Glomerular endothelial cell (primary cell): ENCODE data around the gene ITM2C. TPM values are rescaled to one million over a fixed set of nuclear protein-coding genes. Genes with fewer than 3 reads are reported as not detected.

Experiments used
- DNase-seq: peaks from one replicate; pipeline ENCODE4 v3.0.0-alpha.2; 2011; ENCODE audit warnings: low read depth, low spot score; ENCODE audit errors: extremely low read depth
- total RNA-seq: library from RNA; depleted of rRNA; stranded (reverse); fragments of >200 nt; gene quantifications from 2 replicates; pipeline ENCODE4 v1.2.3, GENCODE V29; 2015

Gene ITM2C, protein sequence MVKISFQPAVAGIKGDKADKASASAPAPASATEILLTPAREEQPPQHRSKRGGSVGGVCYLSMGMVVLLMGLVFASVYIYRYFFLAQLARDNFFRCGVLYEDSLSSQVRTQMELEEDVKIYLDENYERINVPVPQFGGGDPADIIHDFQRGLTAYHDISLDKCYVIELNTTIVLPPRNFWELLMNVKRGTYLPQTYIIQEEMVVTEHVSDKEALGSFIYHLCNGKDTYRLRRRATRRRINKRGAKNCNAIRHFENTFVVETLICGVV
- total RNA-seq = 47.2 and 91.2 TPM in 2 replicates

DNA sequence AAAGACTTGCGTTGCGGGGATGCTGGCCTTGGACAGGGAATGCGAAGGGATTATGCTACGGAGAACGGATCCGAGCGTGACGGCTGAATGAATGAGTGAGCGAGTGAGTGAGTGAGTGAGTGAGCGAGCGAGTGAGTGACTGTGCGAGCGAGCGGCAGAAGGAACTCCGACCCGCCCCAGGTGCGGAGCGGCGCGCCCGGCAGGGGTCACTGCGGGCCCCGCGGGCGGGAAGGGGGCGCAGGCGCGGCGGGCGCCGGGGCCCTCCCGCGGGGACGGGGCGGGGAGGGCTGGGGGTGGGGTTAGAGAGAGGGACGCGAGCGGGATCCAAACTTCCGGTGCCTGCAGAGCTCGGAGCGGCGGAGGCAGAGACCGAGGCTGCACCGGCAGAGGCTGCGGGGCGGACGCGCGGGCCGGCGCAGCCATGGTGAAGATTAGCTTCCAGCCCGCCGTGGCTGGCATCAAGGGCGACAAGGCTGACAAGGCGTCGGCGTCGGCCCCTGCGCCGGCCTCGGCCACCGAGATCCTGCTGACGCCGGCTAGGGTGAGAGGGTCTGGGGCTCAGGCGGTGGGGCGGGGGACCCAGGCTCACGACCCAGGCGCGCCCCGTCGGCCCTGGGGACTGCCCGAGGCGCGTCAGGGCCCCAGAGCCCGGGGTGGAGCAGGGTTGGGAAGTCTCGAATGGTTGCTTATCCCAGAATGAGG, at the start of gene ITM2C:
TSS of gene ITM2C (plus strand) at position 338 of the 702 bp plus-strand sequence. CDS start at position 422, 84 bp downstream.
- DNase-seq = no peak

DNA sequence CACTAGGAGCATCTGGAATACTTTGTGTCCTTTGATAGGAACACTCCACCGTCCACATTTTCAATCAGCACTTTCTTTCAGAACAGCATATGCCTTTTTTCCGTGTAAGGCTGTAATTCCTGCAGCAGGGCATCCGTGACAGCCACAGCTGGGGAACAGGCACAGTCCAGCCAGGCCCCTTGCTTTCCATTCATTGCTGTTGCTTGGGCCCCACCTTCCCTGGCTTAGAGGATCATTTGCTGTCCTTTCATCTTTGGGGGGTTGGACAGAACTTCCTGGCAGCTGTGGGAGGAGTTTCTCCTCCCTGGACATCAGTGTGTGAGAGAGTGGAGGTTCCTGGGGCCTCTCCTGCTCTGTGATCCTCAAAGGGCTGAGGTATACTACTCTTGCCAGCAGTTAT, 49.7 kb upstream of the ITM2C start:
- DNase-seq = no peak

DNA sequence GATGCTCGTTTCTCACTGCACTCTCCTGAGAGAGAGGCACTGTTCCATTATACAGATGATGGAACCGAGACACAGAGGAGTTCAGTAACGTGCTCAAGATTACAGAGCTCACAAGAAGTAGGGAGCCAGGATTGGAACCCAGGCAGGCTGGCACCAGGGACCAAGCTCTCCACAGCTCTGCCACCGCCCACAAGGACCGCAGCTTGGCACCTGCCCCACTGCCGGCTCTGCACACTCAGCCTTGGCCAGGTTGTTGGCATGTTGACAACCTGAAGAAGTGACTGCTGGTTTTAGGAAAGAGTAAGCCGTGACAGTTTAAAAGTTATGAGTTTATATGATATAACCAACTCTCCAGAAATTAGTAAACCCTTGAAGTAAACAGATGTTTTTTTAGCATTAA, 48.0 kb upstream of the ITM2C start:
- no peak for DNase-seq

DNA sequence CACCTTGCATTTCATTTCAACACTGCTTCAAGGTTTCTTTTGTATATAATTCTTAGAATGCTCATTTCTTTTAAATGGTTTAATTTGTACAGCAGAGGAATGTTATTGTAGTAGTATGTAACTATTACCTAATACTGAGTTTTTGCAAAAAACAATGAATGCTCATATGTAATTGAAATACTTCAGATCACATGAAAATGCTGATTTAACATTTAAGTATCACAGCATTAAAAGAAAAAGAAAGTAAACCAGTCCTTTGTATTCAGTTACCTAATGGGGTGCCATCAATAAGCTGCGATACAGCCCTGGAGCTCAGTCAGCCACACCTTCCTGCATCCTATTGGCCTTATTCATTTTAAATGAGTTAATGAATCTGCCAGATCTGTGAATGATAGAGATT, 45.3 kb upstream of the ITM2C start:
- DNase-seq = no peak

DNA sequence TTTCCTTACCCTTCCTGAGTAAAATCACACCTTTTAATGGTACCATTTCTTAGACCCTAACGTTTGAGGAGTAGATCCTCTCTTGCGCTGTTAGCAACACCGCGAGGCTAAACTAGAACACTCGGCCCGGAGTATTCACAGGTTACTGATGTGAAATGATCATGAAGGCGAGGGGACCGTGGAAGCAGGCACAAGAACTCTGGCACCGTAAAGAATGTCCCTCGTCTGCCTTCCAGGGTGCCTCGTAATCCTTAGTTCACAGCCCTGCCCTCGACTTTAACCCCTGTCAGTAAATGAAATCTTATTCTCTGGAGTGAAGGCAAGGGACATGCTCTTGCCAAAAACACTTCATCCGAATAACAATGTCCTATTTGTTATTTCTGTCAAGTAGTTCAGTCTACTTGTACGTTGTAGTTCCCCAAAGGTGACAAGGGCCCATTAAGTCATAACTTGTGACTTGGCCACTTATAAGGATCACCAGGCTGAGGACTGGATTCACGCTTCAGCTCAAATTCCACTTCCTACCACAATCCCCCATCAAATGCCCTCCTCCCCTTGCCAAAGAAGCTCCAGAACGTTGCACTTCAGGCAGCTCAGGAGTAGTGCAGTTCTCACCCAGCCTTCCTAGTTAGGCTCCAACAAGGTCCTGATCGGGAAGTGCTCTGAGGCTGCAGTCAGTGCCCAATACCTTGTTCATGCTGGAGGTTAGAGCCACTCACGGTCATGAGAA, 43.3 kb upstream of the ITM2C start:
- no peak for DNase-seq

DNA sequence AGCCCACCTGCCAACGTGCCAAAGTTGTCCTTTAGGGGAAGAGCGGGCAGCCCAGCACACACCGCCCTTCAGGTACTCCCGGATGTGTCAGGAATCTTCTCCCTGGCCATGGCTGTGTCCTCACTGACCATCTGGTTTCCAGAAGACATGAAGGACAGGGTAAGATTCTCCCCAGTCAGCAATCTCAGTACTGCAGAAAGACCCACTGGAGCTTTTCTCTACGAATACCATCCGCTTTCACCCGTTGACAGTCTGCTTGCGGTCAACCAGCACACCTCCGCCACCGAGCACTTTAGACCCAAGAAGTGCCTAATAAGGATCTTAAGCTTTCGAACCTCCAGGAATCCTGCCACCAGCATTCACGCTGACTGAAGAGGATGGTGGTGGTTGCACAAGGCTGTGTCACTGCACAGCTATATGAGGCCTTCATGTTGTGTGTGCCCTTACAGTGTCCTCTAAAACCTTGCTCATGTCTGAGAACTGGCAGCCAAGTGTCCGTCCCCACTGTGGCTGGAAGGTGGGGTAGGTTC, 42.7 kb upstream of the ITM2C start:
- no peak for DNase-seq

DNA sequence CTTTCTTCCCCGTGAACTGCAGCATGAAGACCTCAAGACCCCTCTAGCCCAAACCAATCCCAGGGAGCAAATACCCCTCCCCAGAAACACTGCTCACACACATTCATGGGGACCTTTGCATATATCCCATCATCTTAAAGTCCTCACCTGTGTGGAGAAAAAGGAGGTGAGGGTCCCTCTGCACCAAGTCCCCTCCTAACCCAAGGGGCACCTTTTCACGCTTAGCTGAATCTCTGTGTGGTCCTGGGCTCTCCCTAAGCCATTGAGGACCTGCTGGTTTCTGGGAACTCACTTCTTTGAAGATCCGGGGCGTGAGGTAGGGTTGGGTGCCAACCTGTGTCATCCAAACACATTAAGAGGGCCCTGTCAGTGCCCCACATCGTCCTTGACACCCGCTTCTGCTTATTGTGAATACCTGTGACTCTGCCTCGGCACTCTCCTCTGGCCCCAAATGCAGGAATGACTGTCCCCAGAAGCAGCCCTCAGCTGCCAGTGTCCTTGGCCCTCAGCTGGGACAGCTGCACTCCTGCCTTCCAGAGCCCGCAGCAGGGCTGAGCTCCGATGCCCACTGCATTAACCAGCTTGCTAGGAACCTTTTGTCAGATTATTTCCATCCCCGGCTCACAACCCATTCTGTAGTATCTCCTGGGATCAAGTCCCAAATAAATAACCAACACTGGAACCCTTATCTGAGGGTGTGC, 41.3 kb upstream of the ITM2C start:
- DNase-seq = no peak

DNA sequence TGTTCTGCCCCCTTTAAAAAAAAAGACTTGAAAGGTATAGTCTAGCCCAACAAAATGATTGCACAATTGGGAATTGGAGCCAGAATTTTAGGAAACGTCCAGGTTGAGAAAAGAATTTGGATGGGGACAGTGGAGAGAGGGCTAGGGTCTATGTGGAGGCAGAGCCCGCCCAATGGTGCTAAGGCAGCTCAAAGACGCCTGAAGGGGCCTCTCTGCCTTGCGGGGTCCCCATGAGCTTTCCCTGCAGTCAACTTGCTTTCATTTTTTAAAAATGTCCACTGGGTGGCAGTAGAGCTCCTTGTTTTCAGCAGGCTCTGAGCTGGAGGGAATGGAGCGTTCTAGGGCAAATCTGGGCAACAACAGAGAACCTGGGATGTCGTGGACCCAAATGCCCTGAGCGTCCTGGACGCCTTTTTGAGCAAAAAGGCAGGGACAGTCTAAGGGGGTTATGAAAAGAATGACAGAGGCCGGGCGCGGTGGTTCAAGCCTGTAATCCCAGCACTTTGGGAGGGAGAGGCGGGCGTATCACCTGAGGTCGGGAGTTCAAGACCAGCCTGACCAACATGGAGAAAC, 40.2 kb upstream of the ITM2C start:
- peak; percentile 69 for DNase-seq

DNA sequence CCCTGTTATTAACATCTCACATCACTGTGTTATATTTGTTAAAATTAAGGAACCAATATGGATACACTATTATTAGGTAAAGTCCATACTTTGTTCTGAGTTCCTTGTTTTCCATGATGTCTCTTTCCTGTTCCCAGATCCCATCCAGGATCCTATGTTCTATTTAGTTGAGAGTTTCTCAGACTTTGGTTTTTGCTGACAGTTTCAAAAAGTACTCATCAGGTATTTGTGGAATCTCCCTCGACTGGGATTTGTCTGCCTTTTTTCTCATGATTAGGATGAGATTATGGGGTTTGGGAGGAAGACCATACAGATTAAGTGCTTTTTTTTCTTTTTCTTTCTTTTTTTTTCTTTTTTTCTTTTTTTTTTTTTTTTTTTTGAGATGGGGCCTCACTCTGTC, 39.4 kb upstream of the ITM2C start:
- no peak for DNase-seq

DNA sequence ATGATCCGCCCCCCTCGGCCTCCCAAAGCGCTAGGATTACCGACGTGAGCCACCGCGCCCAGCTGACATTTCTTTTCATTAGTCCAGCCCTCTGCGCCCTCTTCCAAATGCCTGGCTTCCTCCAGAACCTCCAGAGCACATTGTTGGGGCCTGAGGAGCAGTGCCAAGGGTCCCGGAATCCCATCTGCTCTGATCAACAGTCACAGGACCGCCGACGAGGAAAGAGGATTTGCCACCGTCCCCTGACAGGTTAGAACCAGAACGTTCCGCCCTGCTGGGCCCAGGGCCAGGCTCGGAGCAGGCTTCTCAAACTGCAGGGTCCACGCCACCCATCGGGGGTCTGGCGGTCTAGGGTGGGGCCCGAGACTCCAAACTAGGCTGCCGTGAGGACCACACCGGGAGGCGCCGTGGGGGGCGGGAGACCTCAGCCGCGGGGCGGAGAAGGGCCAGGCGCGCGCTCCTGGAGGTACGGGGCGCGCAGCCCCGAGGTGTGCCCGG, 36.9 kb upstream of the ITM2C start:
- no peak for DNase-seq

DNA sequence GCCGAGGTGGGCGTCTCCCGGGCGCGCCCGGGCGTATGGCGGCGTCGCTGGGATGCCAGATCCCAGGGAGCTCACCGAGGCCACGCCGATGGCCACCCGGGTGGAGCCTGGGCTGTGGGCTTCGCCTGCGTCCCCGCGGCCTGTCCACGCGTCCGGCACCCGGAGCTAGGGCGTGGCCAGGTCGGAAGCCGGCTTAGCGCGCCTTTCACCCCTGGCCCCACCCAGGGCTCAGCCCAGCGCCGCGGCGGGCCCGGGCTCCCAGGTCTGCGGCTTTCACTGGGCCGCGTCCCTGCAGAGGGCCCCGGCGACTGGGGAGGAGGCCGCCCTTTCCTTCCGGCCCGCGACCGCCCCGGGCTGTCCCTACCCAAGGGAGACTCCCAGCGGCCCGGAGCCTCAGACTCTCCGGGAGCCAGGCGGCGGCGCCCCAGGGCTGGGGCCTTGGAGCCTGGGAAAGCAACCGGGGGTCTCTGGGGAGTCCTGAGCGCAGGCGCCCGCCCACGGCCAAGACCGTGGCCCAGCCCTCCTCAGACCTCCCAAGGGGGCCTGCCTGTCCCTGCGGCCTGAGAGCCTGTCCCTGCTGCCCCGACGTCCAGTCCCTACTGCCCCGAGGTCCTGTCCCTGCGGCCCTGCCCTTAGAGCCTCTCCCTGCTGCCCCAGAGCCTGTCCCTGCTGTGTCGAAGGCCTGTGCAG, 36.3 kb upstream of the ITM2C start:
- no peak for DNase-seq

DNA sequence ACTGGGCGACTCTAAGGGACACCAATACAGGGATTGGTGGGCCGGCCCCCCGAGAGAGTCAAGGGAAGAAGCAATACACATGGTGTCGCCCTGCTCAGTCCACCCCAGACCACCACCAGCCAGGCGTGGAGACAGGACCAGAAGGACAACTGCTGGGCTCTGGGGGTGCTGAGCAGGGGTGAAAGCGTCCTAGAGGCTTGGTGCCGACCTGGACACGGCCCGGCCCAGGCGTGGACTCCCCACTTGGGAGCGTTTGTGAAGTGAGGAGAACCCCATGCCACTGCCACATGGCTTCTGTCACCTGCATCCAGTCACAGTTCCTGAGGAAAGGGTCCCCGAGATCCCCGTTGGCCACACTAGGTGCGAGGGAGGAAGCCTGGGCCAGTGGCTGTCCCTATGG, 35.4 kb upstream of the ITM2C start:
- no peak for DNase-seq

DNA sequence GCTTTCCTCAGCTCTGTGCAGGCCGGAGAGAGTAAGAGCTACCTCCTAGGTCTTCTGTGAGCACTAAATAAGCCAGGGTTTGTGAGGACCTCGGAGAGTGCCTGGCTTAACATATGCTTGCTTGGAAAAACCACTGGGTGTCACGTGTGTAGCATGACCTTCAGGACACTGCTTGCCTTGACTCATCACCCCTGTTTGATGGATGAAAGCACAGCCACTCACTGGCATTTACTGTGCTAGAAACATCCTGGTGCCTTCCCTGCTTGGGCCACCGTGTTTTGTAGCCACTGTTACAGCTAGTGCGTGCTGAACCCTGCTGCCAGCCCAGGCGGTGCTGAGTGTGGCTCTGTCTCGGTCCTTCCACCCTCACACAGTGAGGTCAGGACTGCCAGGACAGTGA, 34.8 kb upstream of the ITM2C start:
- DNase-seq = no peak

DNA sequence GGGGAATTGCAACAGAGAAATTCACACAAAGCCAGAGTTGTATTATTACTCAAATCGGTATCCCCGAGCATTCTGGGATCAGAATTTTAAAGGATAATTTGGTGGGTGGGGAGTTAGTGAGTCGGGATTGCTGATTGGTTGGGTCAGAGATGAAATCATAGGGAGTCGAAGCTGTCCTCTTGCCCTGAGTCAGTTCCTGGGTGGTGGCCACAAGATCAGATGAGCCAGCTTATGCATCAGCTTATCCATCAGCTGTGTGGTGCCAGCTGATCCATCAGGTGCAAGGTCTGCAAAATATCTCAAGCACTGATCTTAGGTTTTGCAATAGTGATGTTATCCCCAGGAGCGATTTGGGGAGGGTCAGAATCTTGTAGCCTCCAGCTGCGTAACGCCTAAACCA, 34.3 kb upstream of the ITM2C start:
- DNase-seq = no peak

DNA sequence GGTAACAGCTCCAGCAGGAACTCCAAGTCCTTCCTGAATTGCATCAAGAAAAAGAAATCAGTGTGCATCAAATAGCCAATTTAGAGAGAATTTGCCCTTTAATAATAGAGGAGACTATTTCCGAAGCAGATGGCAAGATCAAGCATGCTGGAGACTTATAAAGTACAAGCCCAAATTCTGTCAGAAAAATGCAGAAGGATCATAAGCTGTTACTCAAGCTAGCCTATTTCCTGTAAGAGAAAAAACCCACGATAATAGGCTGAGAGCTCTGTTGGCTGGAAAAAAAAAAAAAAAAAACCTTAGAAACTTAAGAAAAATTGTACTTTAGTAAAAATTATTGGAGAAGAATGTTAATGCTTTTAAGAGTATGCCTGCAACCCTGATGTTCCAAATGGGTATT, 24.4 kb upstream of the ITM2C start:
- DNase-seq = no peak

DNA sequence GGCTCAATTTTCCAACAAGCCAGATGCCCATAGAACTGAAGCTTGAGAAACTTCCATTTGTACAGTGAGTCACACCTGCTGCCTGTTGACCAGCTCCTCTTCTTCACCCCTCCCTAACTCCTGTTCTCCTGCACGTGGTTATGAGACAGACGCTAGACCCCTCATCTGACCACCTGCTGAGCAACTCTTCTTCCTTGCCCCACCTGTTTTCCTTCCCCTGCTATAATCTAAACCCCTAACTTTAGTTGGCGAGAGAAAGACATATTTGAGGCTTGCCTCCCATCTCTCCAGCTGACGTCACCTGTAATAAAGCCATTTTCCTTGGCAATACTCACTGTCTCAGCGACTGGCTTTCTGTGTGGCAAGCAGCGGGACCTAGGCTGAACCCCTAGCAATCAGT, 22.3 kb upstream of the ITM2C start:
- DNase-seq = no peak

DNA sequence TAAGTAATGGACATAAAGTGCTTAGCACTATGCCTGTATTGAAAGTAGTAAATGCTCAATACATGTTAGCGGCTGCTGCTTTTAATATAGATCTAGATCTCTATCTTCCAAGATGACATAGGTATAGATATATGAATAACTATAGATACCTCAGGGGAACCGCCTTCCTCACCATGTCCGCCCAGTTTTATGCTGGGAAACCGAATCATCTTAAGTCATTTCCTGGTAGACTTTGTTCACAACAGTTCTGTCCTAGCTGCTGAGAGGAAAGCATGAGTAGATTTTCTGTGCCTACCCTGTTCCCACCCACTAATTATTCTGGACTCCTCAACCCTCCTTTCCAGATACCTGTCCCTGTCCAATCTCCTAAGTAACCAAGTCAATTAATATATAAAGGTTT, 21.6 kb upstream of the ITM2C start:
- DNase-seq = no peak

DNA sequence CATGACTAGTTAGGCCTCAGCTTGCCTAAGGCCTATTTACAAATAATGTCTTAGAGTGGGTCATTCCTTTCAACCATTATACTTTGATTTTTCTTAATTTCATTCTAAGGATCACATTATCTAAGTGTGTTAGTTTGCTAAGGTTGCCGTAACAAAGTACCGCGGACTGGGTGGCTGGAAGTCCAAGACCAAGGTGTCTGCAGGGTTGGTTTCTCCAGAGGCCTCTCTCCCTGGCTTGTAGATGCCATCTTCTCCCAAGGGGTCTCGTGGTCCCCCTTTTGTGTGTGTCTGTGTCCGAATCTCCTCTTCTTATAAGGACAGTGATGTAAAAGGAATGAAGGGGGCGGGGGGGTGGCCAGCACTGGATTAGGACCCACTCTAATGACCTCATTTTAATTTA, 18.4 kb upstream of the ITM2C start:
- DNase-seq = no peak

DNA sequence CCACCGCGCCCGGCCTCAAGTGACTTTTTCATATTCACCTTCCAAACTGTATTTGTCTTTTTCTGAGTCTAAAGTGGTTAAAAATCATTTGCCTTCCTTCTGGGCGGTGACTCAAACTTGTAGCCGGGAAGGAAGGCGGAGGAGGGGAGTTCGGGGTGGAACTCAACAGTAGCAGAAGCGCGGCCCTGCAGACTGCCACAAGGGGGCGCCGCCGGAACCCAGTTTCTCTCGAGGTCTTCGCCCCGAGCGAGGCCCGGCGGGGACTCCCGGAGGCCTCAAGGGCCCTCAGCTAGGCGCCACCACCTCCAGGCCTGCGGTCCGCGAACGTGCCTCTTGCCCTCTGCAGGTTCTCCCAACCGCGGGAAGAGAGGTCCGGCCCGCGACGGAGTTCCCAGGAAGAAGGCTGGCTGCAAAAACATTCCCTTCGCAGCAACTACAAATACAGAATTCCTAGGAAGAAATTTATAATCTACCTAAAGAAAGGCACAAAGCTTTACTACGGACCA, 16.8 kb upstream of the ITM2C start:
- DNase-seq = peak; percentile 20
